Muscle layer of colon (tissue), 2 donors: ENCODE data around the gene PAK5.

ENCODE experiments used
- H3K27ac ChIP-seq: one replicate; pipeline ENCODE4 v1.7.0; 2013; ENCODE audit warnings: low read depth, mild to moderate bottlenecking, low read length, moderate library complexity
- H3K27me3 ChIP-seq, 2 donors: one replicate each; pipeline ENCODE4 v1.7.0; 2013; ENCODE audit warnings: low read length in 2 of 2, mild to moderate bottlenecking in 2 of 2; ENCODE audit not compliant: insufficient read depth in 2 of 2, control insufficient read depth in 1 of 2
- H3K36me3 ChIP-seq: one replicate; pipeline ENCODE4 v1.7.0; 2013; ENCODE audit warnings: mild to moderate bottlenecking, low read length; ENCODE audit not compliant: insufficient read depth
- H3K4me1 ChIP-seq: one replicate; pipeline ENCODE4 v1.7.0; 2013; ENCODE audit warnings: mild to moderate bottlenecking, low read length; ENCODE audit not compliant: insufficient read depth
- H3K4me3 ChIP-seq, 2 donors: one replicate each; pipeline ENCODE4 v1.7.0; 2013; ENCODE audit warnings: low read length in 2 of 2, low read depth in 1 of 2, mild to moderate bottlenecking in 1 of 2, moderate library complexity in 1 of 2
- H3K9ac ChIP-seq: one replicate; pipeline ENCODE4 v1.7.0; 2013; ENCODE audit warnings: low read length
- H3K9me3 ChIP-seq: one replicate; pipeline ENCODE4 v1.7.0; 2013; ENCODE audit warnings: mild to moderate bottlenecking, low read length
- donor health status: abdominal sarcoma.
- donor health status: Adenocarcinoma of cecum.

The PAK5 gene

GRCh38 chr20:9635750-9636149, 203.1 kb downstream of the PAK5 start:
- H3K9me3 ChIP-seq, result no peaks in the 10 kb centered on the region
- H3K36me3 ChIP-seq, result no peaks in the 10 kb centered on the region
- no peak overlapping the region for H3K4me3 ChIP-seq
- H3K27me3 ChIP-seq, result no peaks in the 10 kb centered on the region
- H3K9ac ChIP-seq, result no peak overlapping the region
- H3K27ac ChIP-seq, result no peak overlapping the region
- no peaks in the 10 kb centered on the region for H3K4me1 ChIP-seq

GRCh38 chr20:9634327-9634726, 204.5 kb downstream of the PAK5 start:
- no peaks in the 10 kb centered on the region for H3K27me3 ChIP-seq
- no peak overlapping the region for H3K9ac ChIP-seq
- H3K4me3 ChIP-seq, result no peak overlapping the region
- H3K4me1 ChIP-seq, result no peaks in the 10 kb centered on the region
- H3K36me3 ChIP-seq, result no peaks in the 10 kb centered on the region
- H3K27ac ChIP-seq, result no peak overlapping the region
- no peaks in the 10 kb centered on the region for H3K9me3 ChIP-seq

GRCh38 chr20:9632991-9633390, 205.9 kb downstream of the PAK5 start:
- Histone ChIP-seq H3K9me3 (no peaks in the 10 kb centered on the region), H3K4me1 (no peaks in the 10 kb centered on the region), H3K9ac (no peak overlapping the region), H3K36me3 (no peaks in the 10 kb centered on the region), H3K4me3 (no peak overlapping the region), H3K27me3 (no peaks in the 10 kb centered on the region), H3K27ac (no peak overlapping the region)

- H3K9me3 ChIP-seq, result no peaks in the 10 kb centered on the region
- H3K4me1 ChIP-seq, result no peaks in the 10 kb centered on the region
- no peaks in the 10 kb centered on the region for H3K36me3 ChIP-seq
- no peak overlapping the region for H3K9ac ChIP-seq
- H3K27me3 ChIP-seq, result no peaks in the 10 kb centered on the region
- no peak overlapping the region for H3K27ac ChIP-seq
- no peak overlapping the region for H3K4me3 ChIP-seq
These were observed 206.6 kb downstream of the PAK5 start for GRCh38 chr20:9632265-9632664.

GRCh38 chr20:9630554-9630953, 208.3 kb downstream of the PAK5 start:
- Histone ChIP-seq H3K36me3 (no peaks in the 10 kb centered on the region), H3K9me3 (no peaks in the 10 kb centered on the region), H3K27me3 (no peaks in the 10 kb centered on the region), H3K4me1 (no peaks in the 10 kb centered on the region), H3K4me3 (no peak overlapping the region), H3K27ac (no peak overlapping the region), H3K9ac (no peak overlapping the region)

GRCh38 chr20:9629831-9630230, 209.0 kb downstream of the PAK5 start:
- Histone ChIP-seq H3K9ac (no peak overlapping the region), H3K9me3 (no peaks in the 10 kb centered on the region), H3K27me3 (no peaks in the 10 kb centered on the region), H3K27ac (no peak overlapping the region), H3K4me3 (no peak overlapping the region), H3K4me1 (no peaks in the 10 kb centered on the region), H3K36me3 (no peaks in the 10 kb centered on the region)

- H3K27me3 ChIP-seq, result no peaks in the 10 kb centered on the region
- no peak overlapping the region for H3K27ac ChIP-seq
- H3K36me3 ChIP-seq, result no peaks in the 10 kb centered on the region
- no peaks in the 10 kb centered on the region for H3K4me1 ChIP-seq
- H3K9ac ChIP-seq, result no peak overlapping the region
- no peak overlapping the region for H3K4me3 ChIP-seq
- no peaks in the 10 kb centered on the region for H3K9me3 ChIP-seq
These were observed 210.3 kb downstream of the PAK5 start for GRCh38 chr20:9628589-9628988.

GRCh38 chr20:9628141-9628540, 210.7 kb downstream of the PAK5 start:
- H3K27me3 ChIP-seq, result no peaks in the 10 kb centered on the region
- no peaks in the 10 kb centered on the region for H3K36me3 ChIP-seq
- H3K9me3 ChIP-seq, result no peaks in the 10 kb centered on the region
- no peaks in the 10 kb centered on the region for H3K4me1 ChIP-seq
- no peak overlapping the region for H3K4me3 ChIP-seq
- no peak overlapping the region for H3K9ac ChIP-seq
- H3K27ac ChIP-seq, result no peak overlapping the region

GRCh38 chr20:9627219-9627618, 211.7 kb downstream of the PAK5 start:
- no peaks in the 10 kb centered on the region for H3K9me3 ChIP-seq
- H3K9ac ChIP-seq, result no peak overlapping the region
- H3K27me3 ChIP-seq, result no peaks in the 10 kb centered on the region
- no peaks in the 10 kb centered on the region for H3K4me1 ChIP-seq
- no peaks in the 10 kb centered on the region for H3K36me3 ChIP-seq
- no peak overlapping the region for H3K27ac ChIP-seq
- H3K4me3 ChIP-seq, result no peak overlapping the region

- Histone ChIP-seq H3K4me3 (no peak overlapping the region), H3K36me3 (no peaks in the 10 kb centered on the region), H3K27ac (no peak overlapping the region), H3K9ac (no peak overlapping the region), H3K4me1 (no peaks in the 10 kb centered on the region), H3K27me3 (no peaks in the 10 kb centered on the region), H3K9me3 (no peaks in the 10 kb centered on the region)
These were observed 212.5 kb downstream of the PAK5 start for GRCh38 chr20:9626357-9626756.

GRCh38 chr20:9617940-9618339, 220.9 kb downstream of the PAK5 start:
- no peaks in the 10 kb centered on the region for H3K9me3 ChIP-seq
- H3K9ac ChIP-seq, result no peak overlapping the region
- no peak overlapping the region for H3K4me3 ChIP-seq
- no peaks in the 10 kb centered on the region for H3K4me1 ChIP-seq
- no peaks in the 10 kb centered on the region for H3K36me3 ChIP-seq
- H3K27ac ChIP-seq, result no peak overlapping the region
- H3K27me3 ChIP-seq, result no peaks in the 10 kb centered on the region

GRCh38 chr20:9616833-9617461, 221.9 kb downstream of the PAK5 start:
- H3K27ac ChIP-seq, result no peak overlapping the region
- no peaks in the 10 kb centered on the region for H3K4me1 ChIP-seq
- H3K36me3 ChIP-seq, result no peaks in the 10 kb centered on the region
- no peaks in the 10 kb centered on the region for H3K27me3 ChIP-seq
- H3K9me3 ChIP-seq, result no peaks in the 10 kb centered on the region
- H3K9ac ChIP-seq, result no peak overlapping the region
- H3K4me3 ChIP-seq, result no peak overlapping the region
